Activated CD8-positive, alpha-beta memory T cell treated with anti-CD3 and anti-CD28 coated beads, Interleukin-2, amount 50 U/mL, for 1 hour (primary cell): ENCODE results near the gene ZFAND3.

Experiments used
- DNase-seq: peaks from one replicate; pipeline ENCODE4 v3.0.0-alpha.2; 2020; ENCODE audit errors: extremely low read depth

The ZFAND3 gene

DNA sequence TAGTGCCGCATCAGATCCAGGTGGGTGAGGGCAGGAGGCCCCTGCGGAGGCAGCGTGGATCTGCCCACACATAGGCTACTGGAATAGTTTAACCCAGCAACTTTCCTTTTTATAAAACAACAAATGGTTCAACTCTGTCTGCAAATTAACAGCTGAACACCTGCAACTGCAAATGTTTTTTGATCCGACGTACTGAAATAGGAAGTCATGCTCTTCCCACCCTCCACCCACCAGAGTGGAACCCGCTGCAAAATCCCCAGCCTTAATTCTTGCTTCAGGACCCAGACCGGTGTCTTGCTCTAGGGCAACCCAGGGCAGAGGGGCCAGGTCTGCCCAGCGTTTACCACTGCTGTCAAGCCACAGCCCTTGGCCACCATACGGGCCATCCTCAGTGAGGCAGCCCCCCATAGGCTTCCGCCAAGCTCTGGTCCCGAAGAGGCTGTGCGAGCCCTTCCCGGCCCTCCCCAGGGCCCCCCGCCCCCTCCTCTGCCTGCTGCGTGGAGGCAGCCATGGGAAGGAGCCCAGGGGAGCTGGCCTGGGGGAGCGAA, 334.3 kb downstream of the ZFAND3 start:
- no peak for DNase-seq

DNA sequence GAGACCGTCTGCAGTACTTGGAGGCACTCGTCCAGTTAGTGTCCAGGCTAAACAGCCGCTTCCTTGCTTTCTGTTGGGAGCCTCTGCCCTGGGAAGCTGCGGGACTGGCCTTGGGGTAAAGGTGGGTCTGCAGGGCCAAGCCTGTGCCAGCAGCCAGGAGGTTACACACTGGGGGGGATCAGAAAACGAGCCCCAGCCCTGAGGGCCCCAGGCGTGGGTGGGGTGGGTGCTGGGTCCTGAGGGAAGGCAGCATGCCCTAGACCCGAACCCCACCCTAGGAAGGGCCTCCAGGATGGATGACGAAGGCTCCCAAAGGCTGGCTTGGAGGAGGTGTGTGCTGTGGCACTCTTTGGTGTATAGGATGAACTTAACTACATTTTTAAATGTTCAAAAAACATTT, 335.2 kb downstream of the ZFAND3 start:
- no peak for DNase-seq

DNA sequence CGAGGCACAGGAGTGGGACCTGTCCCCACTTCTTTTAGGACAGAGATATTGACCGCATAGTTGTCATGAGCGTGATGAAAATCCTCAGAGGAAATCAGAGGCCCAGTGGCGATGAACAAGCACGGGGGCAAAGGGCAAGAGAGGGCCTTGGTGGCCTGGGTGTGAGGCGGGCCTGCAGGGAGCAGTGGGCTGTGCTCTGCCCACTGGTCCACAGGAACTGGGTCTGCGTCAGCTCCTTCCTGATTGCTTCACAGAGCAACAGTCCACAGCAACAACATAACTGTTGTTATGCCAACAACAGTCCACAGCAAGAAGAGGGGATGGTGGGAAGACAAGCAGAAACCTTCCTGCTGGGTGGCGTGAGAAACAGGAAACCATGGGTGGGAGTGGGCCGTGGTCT, 335.6 kb downstream of the ZFAND3 start:
- no peak for DNase-seq

DNA sequence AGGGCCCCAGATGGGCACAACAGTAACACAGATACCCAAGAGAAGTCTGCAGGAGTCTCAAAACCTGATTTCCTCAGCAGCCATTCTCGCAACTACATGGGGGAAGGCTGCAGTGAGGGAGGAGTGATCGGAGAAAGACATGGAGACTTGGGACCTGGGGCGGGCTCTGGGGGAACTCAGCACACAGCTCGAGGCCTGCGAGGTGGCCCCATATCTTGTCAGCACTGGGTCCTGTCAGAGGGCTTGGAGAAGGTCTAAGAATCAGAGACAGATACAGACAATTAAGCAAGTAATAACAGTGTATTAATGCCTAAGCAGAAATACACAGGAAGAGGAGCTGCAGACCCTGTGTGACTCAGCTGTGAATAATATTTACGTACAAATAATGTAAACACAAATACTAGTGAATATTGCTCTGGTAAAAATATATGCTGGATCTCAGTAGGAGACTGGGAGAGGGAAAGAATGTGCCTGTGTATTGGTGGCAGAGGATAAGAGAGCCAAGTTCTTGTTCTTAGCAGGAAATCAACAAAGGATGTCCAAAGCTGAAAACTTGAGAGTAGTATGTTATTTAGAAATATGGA, 336.2 kb downstream of the ZFAND3 start:
- DNase-seq = no peak

DNA sequence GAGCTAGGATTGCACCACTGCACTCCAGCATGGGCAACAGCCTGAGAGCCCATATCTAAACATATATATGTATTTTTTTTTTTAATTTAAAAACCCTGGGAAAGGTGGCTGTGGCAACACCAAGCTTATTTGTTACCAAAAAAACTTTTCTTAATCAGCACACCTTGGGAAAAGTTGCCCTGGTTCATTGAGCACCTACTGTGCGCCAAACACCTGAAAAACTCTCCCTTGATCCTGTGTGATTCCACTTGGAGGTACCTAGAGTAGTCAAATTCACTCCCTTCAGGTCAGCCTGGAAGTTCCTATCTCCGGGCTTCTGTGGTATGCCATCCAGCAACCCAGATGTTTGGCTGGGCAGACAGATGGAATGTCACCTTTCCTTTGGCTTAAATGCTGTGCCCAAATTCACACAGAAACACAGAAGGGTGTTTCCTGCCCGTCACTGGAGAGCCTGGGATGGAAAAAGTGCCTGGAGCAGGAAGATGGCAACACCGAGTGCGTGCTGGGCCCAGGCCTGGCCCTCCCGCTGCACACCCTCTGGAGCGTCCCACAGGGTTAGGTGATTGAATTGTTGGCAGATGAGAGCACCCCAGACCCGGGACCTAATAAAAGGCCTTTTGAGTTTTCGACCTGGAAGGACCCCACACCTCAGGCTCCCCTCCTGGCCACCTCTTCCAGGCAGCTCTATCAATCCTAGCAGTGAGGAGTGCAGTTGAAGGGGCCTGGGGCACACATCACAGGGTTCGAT, 337.5 kb downstream of the ZFAND3 start:
- DNase-seq = no peak

GRCh38 chr6:38157905-38158304, 338.4 kb downstream of the ZFAND3 start:
- DNase-seq = no peak

DNA sequence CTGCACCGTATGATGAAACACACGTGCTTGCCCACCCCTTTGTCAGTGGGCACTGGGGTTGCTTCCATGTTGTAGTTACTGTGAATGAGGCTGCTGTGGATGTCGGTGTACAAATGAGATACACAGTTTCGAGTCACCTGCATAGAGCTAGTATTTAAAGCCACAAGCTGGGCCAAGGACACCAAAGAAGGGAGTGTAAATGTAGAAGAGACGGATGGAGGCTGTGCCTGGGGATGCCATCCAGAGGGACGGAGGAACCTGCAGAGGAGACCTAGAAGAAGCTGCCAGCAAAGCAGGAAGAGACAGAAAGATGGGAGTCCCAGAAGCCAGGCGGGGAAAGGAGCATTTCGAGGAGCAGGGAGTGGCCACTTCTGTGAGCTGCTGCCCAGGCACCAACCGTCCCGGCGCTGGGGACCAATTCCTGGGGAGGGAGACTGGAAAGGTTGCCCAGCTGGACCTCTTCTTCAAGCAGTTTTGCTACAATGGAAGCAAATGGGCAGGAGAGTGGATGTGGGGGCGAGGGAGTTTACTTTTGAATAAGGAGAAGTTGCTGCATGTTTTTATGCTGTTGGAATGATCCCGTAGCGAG, 339.3 kb downstream of the ZFAND3 start:
- no peak for DNase-seq

DNA sequence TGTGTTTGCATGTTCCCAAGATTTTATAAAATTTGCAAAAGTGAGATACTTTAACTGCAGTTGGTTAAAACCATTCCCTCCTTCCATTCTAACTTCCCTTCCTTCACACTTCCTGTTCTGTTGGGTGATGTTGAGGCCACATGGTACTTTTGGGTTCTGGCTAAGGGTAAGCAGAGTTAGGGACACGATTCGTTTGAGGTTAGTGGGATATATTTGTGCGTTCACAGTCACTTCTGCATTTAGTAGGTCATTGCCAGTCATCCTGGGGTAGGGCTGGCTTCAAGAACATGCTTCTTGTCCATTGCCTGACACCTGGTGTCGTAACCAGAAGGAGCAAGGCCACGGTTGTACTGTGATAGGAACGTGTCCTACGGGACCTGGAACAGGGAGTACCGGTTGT, 340.1 kb downstream of the ZFAND3 start:
- DNase-seq = no peak

GRCh38 chr6:38160831-38161230, 341.3 kb downstream of the ZFAND3 start:
- no peak for DNase-seq

DNA sequence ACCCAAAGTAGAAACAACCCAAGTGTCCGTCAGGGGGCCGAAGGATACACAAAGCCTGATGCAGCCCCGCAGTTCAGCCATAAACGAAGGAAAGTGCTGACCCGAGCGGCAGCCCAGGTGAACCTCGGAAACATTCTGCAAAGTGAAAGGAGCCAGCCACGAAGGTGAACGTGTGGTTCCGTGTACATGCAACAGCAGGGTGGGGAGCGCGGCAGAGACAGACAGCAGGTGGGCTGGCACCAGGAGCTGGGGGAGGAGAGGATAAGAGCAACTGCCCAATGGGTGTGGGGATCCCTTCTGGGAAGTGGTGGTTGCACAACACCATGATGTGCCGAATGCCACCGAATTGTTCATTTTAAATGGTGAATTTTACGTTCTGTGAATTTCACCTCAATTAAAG, 341.8 kb downstream of the ZFAND3 start:
- no peak for DNase-seq

DNA sequence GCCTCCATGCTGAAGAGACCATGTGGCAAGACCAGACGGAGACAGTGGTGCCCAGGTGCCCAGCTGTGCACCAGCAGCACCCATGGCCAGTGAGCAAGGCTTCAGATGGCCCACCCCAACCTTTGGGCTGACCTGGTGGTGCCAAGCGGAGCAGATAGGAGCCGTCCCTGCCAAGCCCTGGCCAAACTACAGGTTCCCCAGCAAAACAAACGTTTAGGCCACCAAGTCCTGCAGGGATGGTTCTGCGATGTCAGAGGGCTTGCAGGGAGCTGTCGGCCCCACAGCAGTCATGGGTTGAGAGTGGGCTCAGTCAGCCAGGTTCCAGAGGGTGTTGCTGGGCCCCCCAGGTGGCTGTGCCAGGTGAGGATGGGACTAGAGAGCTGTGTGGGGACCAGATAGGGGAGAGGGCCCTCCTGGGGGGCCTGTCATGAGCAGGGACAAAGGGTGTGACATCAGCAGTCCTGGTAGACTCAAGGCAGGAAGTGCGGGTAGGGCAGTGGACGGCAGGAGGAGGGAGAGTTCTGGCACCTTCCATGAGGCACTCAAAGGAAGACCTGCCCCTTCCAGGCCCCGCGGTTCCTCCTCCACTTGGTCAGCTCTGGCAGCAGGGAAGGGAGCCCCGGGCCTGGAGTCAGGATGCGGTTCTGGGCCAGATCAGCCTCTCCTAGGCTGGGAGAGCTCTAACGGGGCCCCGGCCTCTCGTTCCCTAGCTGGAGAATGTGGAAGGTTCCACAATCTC, 342.4 kb downstream of the ZFAND3 start:
- DNase-seq = no peak

DNA sequence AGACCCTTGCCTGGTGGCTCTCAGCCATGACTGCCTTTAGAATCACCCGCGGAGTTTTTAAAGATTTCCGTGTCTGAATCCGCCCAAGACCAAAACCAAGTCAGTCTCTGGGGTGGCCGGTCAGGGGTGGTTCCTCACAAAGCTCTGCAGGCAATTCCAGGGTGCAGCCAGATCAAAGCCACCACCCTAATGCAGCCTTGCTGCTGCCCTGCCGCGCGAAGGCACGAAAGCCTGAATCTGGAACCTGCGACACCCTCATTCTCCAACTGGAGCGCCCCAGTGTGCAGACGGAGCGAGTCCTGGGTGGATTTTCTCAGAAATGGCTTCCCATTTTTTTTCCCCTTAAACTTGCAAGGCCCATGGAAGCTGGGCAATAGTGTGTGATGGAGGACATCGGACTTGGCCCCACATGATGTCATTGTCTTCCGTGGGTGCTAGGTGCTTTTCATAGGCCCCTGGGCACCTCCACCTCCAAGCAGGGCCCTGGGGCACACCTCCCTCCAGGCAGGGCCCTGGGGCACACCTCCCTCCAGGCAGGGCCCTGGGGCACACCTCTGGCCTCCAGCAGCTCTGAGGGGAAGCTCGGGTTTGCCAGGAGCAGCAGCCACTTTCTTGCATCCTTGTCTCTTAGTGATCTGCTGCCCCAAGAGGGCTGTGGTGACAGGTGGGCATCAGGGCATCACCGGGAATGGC, 343.1 kb downstream of the ZFAND3 start:
- no peak for DNase-seq

DNA sequence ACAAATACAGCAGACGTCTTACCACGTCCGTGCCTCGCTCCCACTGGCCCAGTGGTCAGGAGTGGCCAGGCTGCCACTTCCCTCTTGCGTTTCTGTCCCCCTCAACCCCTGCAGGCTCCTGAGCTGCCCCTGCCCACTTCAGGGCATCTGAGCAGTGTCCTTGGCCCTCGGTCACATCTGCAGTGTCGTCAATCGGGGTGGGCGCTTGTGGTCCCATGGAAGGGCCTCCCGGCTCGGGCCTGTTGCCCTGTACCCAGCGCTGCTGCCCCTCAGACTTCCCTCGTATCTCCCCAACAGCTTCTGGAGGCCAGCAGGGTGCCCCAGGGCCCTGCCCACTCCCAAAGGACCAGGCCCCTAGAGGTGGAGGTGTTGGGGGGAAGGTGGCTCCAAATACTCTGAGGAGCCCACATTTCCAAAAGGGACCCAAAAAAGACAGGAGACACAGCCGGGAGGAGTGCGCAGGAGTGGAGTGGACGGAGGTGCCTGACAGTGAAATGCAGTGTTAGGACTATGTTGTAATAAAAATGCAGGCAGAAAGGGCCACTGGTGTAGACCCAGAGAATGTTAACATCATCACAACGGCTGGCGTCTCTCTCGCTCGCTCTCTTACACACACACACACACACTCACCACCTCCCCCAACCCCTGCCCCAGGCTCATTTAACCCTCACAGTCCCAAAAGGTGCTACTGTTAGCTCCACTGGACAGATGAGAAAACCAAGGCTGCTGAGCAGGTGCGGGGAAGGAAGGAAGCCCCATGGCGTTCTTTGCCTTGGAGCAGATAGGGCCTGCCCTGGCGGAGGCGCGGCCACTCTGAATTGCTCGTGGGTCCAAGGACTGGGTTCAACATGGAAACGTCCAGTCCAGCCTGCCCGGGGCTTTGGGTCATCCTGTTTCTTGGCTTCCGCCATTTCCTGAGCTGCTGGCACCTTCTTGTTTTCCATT, 343.9 kb downstream of the ZFAND3 start:
- no peak for DNase-seq

DNA sequence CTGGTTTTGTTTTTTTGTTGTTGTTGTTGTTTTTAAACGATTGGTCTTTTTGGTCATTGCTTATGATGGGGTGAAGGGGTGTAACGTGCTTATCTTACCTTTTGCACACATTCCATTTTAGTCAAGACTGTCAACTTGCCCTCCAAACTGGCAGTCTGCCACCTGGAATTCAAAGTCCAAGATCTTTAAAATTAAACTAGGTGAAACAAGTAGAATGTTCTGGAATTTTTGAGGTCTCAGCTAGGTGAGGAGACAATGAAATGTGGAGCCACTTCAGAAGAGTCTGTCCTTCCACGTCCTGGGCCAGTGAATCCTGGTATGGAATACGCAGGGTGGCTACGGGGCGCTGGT, 344.6 kb downstream of the ZFAND3 start:
- no peak for DNase-seq

DNA sequence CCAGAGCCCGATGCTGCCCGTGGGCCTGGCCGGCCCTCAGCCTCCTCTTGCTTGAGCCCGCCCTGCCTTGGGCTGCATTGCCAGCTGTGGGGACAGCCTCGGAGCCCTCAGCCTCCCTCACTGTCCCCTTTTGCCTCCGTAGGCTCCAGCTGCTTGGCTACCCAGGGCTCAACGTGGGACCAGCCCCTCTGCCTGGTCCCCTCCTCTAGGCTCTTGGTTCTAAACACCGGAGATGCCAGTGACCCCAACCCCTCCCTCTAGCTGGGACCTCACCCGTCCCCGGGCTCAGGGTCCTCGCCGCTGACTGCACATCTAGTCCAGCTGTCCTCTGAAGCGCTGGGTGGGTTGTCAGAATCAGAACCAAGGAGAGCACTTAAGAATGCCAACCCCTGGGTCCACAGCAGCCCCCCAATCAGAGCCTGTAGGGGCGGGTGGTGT, 345.2 kb downstream of the ZFAND3 start:
- no peak for DNase-seq

GRCh38 chr6:38166411-38167240, 347.1 kb downstream of the ZFAND3 start:
- no peak for DNase-seq

DNA sequence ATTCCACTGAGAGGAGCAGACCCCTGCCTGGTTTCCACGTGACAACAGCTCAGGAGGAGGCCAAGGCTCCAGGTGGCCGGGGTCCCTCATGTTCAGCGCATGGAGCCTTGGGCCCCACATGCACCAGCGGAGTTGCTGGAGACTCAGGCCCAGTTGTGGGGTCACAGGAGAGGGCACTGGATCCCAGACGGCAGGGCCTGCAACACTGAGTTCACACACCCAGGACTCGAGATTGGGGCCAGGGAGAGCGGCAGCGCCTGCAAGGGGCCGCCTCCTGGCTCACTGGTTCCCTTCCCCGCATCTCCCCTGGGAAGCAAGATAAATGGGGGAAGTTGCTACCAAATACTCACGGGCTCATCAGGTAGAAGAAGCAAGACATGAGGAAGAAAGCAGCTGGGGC, 348.1 kb downstream of the ZFAND3 start:
- DNase-seq = no peak

DNA sequence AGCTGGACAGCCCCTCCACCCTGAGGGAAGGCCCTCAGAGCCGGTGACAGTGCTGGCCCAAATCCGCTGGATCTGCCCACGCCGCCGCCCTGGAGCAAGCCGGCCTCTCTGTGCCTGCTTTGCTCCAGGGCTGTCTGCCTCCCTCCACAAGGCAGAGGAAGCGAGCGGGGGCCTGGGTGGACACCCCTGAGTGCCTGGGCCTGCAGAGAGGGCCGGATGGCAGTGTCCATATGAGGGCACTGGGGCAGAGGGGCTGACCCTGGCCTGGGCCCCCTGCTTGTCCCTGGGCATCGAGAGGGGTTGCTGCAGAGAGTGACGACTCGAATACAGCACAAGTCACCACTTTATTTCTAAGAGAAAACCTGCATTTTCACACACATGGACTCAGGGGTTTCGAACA, 348.6 kb downstream of the ZFAND3 start:
- DNase-seq = no peak

GRCh38 chr6:38168699-38169098, 349.2 kb downstream of the ZFAND3 start:
- DNase-seq = no peak
